Stomach (tissue), 4 donors: ENCODE measurements around the gene MLNR.

ENCODE experiments used
- POLR2A ChIP-seq, 4 donors: fragments of 450-650 bp; IDR thresholded peaks; one replicate each; pipeline ENCODE4 v1.6.1; 2016; ENCODE audit warnings: antibody characterized with exemption in 4 of 4, control low read depth in 2 of 4, mild to moderate bottlenecking in 1 of 4, moderate library complexity in 1 of 4
- POLR2AphosphoS5 ChIP-seq, 3 donors: sonication (generic); formaldehyde crosslinking; IDR thresholded peaks; one replicate each; pipeline ENCODE4 v1.6.1; 2016; ENCODE audit warnings: antibody characterized with exemption in 3 of 3
- TF ChIP-seq, protein P1 (sequence below), 7 experiments: fragments of 450-650 bp in 4 of 7; fragments of 200-600 bp in 3 of 7; sonication (generic) in 3 of 7; IDR thresholded peaks; one replicate each; pipeline ENCODE4 v1.5.1; 2016 to 2019; ENCODE audit warnings: antibody characterized with exemption in 7 of 7, control low read depth in 2 of 7, mild to moderate bottlenecking in 1 of 7

DNA sequence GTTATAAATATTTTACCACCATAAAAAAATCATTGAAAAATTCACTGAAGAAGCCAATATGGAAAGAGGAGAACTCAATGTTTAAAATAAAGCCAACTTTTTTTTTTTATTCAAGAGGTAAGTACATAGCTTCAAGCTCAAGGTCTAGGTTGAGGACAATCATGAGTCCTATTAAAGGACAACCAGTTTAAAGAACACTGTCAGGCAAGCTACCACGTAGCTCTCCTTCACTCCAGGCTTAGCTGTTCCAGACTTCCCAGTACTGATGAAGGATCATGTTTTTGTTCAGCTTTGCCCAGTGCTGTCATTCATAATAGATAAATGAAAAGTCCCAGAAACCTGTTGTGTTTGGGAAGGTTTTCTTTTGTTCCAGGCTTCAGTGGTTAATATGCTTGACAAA lies 10.0 kb upstream of the MLNR start:
- TF ChIP-seq, protein P1, sequence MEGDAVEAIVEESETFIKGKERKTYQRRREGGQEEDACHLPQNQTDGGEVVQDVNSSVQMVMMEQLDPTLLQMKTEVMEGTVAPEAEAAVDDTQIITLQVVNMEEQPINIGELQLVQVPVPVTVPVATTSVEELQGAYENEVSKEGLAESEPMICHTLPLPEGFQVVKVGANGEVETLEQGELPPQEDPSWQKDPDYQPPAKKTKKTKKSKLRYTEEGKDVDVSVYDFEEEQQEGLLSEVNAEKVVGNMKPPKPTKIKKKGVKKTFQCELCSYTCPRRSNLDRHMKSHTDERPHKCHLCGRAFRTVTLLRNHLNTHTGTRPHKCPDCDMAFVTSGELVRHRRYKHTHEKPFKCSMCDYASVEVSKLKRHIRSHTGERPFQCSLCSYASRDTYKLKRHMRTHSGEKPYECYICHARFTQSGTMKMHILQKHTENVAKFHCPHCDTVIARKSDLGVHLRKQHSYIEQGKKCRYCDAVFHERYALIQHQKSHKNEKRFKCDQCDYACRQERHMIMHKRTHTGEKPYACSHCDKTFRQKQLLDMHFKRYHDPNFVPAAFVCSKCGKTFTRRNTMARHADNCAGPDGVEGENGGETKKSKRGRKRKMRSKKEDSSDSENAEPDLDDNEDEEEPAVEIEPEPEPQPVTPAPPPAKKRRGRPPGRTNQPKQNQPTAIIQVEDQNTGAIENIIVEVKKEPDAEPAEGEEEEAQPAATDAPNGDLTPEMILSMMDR (IDR thresholded peaks at IDR 0.05): no peak
- TF ChIP-seq POLR2A (IDR thresholded peaks at IDR 0.05) (no peak), POLR2AphosphoS5 (IDR thresholded peaks at IDR 0.05) (no peak)
